C4-2B (cell line): Measurements from ENCODE around the gene PEMT.

Experiments
- CTCF ChIP-seq: fragments of 450-650 bp; conservative IDR thresholded peaks from 2 replicates; pipeline ENCODE4 v1.5.1; 2017; ENCODE audit warnings: mild to moderate bottlenecking
- ZFX ChIP-seq: fragments of 450-650 bp; IDR thresholded peaks from 2 replicates; pipeline ENCODE4 v1.6.1; 2017

- TF ChIP-seq CTCF (no peak), ZFX (no peak)
These were observed 29.4 kb downstream of the PEMT start for GRCh38 chr17:17562146-17562511.
